K562 (cell line): Measurements from ENCODE around the gene CLCNKA. TPM values are rescaled to one million over a fixed set of nuclear protein-coding genes. Genes with fewer than 3 reads are reported as not detected.
A peak's percentile ranks its signal among the peaks of the same experiment; 100 is the strongest.

Experiments
- BCL6 ChIP-seq: fragments of 250-450 bp; sonication (Bioruptor Pico); IDR thresholded peaks from 2 replicates; pipeline ENCODE4 v1.4.0; 2020
- CREB3L1 ChIP-seq: fragments of 450-650 bp; IDR thresholded peaks from 2 replicates; pipeline ENCODE4 v1.6.1; 2014; ENCODE audit warnings: low read depth, mild to moderate bottlenecking, moderate library complexity, borderline replicate concordance
- CREM ChIP-seq: IDR thresholded peaks from 2 replicates; pipeline ENCODE4 v1.6.1; 2014; ENCODE audit warnings: antibody characterized with exemption, low read depth
- GABPB1 ChIP-seq: sonication (generic); formaldehyde crosslinking; IDR thresholded peaks from 2 replicates; pipeline ENCODE4 v1.8.0; 2022; ENCODE audit warnings: mild to moderate bottlenecking, missing genetic modification reagents
- MYC ChIP-seq, 2 experiments: fragments of 250-450 bp in 1 of 2; sonication (Bioruptor Pico) in 1 of 2; IDR thresholded peaks; 2 replicates each; pipeline versions ENCODE4 v1.5.1 to v1.6.1; 2012 to 2021; ENCODE audit warnings: low read depth in 2 of 2, borderline replicate concordance in 1 of 2, improper control_type of control experiment in 1 of 2, low read length in 1 of 2, mild to moderate bottlenecking in 1 of 2, moderate library complexity in 1 of 2
- NRF1 ChIP-seq, 2 experiments: fragments of 450-650 bp; IDR thresholded peaks in 1 of 2; conservative IDR thresholded peaks in 1 of 2; 2 replicates each; pipeline ENCODE4 v1.6.1; 2014; ENCODE audit warnings: mild to moderate bottlenecking in 2 of 2
- PKNOX1 ChIP-seq: fragments of 450-650 bp; IDR thresholded peaks from 2 replicates; pipeline ENCODE4 v1.6.1; 2016
- PPARD ChIP-seq: fragments of 250-450 bp; sonication (Bioruptor Pico); IDR thresholded peaks from 2 replicates; pipeline ENCODE4 v1.8.0; 2022; ENCODE audit warnings: inconsistent platforms, mild to moderate bottlenecking, moderate library complexity
- RAD51 ChIP-seq: fragments of 450-650 bp; IDR thresholded peaks from 2 replicates; pipeline ENCODE4 v1.7.1; 2016; ENCODE audit warnings: low read depth, mild to moderate bottlenecking, borderline replicate concordance
- RBBP5 ChIP-seq: fragments of 200-600 bp; sonication (generic); IDR thresholded peaks from 2 replicates; pipeline ENCODE4 v1.6.1; 2012; ENCODE audit warnings: borderline replicate concordance, mild to moderate bottlenecking, low read length, control low read depth, inconsistent platforms; ENCODE audit not compliant: insufficient read depth, poor library complexity, severe bottlenecking
- SIRT6 ChIP-seq: IDR thresholded peaks from one replicate; pipeline ENCODE4 v1.6.1; 2012; ENCODE audit warnings: low read depth, mild to moderate bottlenecking, control low read depth, inconsistent platforms, low read length, moderate library complexity
- SOX6 ChIP-seq: fragments of 450-650 bp; IDR thresholded peaks from 2 replicates; pipeline ENCODE4 v1.6.1; 2014; ENCODE audit warnings: mild to moderate bottlenecking
- TBL1XR1 ChIP-seq, 2 experiments: IDR thresholded peaks; 2 replicates each; pipeline ENCODE4 v1.6.1; 2012; ENCODE audit warnings: improper control_type of control experiment in 2 of 2, low read length in 2 of 2, mild to moderate bottlenecking in 1 of 2
- TRIM28 ChIP-seq: fragments of 450-650 bp; IDR thresholded peaks from 2 replicates; pipeline ENCODE4 v1.6.1; 2017
- XRCC4 ChIP-seq: IDR thresholded peaks from one replicate; pipeline ENCODE4 v1.6.1; 2011; ENCODE audit not compliant: insufficient read depth, insufficient read length; ENCODE audit errors: extremely low read depth
- XRCC5 ChIP-seq: fragments of 200-400 bp; formaldehyde crosslinking; IDR thresholded peaks from 2 replicates; pipeline ENCODE4 v1.6.1; 2017; ENCODE audit warnings: low read depth, mild to moderate bottlenecking, low read length
- ZNF274 ChIP-seq: IDR thresholded peaks from 2 replicates; pipeline ENCODE4 v1.6.1; 2011; ENCODE audit warnings: low read depth, mild to moderate bottlenecking, low read length, moderate library complexity, borderline replicate concordance
- ZNF408 ChIP-seq: fragments of 250-450 bp; sonication (Bioruptor Pico); IDR thresholded peaks from 2 replicates; pipeline ENCODE4 v1.4.0; 2020; ENCODE audit warnings: low read depth, mild to moderate bottlenecking, moderate library complexity
- ZNF584 ChIP-seq: fragments of 200-800 bp; sonication (Bioruptor generic); IDR thresholded peaks from 2 replicates; pipeline ENCODE4 v1.6.1; 2016; ENCODE audit warnings: low read depth, mild to moderate bottlenecking, missing genetic modification characterization, missing compliant biosample characterization
- polyA plus RNA-seq, 8 experiments: library from polyadenylated mRNA; depleted of rRNA in 4 of 8; stranded (reverse) in 5 of 8; unstranded in 3 of 8; fragments of >200 nt; fragmentation: Nextera tagmentation in 2 of 8; fragmentation: Illumina TruSeq in 1 of 8; extraction: Ambion mirVana in 2 of 8; extraction: Trizol in 1 of 8; gene quantifications; 2 replicates each; pipeline versions ENCODE4 v1.2.1 to v1.2.3, GENCODE V29; 2011 to 2014; ENCODE audit warnings: inconsistent platforms in 1 of 8, missing spikeins in 1 of 8
- total RNA-seq, 7 experiments: library from RNA; depleted of rRNA in 6 of 7; stranded (reverse); fragments of >200 nt in 6 of 7; fragmentation: Illumina TruSeq in 2 of 7; extraction: Trizol in 2 of 7; gene quantifications; 2 replicates each; pipeline versions ENCODE4 v1.2.1 to v1.2.3, GENCODE V29; 2011 to 2021; ENCODE audit warnings: low replicate concordance in 1 of 7
- TF ChIP-seq, protein P1 (sequence below): fragments of 450-650 bp; IDR thresholded peaks from 2 replicates; pipeline ENCODE4 v1.6.1; 2016; ENCODE audit warnings: borderline replicate concordance
- TF ChIP-seq, protein P2 (sequence below): IDR thresholded peaks from 2 replicates; pipeline ENCODE4 v1.6.1; 2012; ENCODE audit warnings: low read depth, low read length, improper control_type of control experiment, borderline replicate concordance

The CLCNKA gene
- total and polyA plus RNA-seq, 9 of the 15 experiments (the other 6 are each of a cell fraction or from before 2014, with no cell fraction given): 0.03 to 0.37 (median 0.10) TPM; not detected in 3

DNA sequence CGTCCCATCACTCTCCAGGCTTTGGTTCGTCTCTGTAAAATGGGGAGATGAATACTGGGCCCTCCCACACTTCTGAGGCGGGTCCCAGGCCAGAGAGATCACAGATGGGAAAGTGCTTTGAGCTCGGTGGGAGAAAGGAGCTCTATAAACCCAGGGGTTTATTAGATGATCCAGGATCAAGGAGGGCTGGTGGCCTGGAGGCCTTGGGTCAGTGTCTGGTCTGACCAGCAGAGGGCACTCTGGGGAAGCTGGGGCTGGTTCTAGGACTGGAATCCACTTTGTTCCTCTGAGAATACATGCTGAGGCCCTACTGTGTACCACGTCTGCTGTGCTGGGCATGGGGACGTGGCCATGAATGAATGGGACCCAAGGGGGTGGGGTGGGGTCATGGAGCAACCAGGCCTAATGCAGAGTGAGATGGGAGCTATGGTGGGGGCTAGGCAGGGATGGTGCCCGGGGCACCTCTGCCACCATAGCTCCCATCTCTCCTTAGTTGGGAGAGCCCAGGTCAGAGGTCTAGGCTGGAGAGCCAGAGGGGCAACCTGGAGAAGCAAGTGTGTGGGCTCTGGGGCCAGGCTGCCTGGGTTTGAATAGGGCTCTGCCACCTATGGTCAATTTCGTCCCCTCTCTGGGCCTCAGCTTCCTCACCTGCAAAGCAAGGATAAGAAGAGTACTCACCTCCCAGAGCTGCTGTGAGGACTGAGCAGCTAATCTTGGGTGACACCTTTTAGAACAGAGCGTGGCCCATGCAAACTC lies 60.6 kb downstream of the CLCNKA start (continued):
- TF ChIP-seq, protein P1, sequence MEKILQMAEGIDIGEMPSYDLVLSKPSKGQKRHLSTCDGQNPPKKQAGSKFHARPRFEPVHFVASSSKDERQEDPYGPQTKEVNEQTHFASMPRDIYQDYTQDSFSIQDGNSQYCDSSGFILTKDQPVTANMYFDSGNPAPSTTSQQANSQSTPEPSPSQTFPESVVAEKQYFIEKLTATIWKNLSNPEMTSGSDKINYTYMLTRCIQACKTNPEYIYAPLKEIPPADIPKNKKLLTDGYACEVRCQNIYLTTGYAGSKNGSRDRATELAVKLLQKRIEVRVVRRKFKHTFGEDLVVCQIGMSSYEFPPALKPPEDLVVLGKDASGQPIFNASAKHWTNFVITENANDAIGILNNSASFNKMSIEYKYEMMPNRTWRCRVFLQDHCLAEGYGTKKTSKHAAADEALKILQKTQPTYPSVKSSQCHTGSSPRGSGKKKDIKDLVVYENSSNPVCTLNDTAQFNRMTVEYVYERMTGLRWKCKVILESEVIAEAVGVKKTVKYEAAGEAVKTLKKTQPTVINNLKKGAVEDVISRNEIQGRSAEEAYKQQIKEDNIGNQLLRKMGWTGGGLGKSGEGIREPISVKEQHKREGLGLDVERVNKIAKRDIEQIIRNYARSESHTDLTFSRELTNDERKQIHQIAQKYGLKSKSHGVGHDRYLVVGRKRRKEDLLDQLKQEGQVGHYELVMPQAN: no peak
- TF ChIP-seq NRF1 (conservative IDR thresholded peaks at IDR 0.05 in 1 of 2, IDR thresholded peaks at IDR 0.05 in 1 of 2) (no peak), GABPB1 (no peak; the same call in 1 of the 2 replicates), XRCC5 (peak; percentile 67; the same call in 1 of the 2 replicates), ZNF274 (no peak), XRCC4 (no peak), SOX6 (no peak), CREM (no peak), RAD51 (no peak), TBL1XR1 (IDR thresholded peaks at IDR 0.05; ENCODE audit: low read length in 2 of 2) (peak in 1 of 2 experiments; percentile 48; a peak in 1 of 4 replicates), SIRT6 (no peak), RBBP5 (no peak), TRIM28 (no peak), PPARD (CRISPR knock-in tag) (no peak), PKNOX1 (no peak), ZNF408 (CRISPR knock-in tag) (no peak), CREB3L1 (no peak), ZNF584 (CRISPR knock-in tag) (no peak), BCL6 (no peak), MYC (IDR thresholded peaks at IDR 0.05; ENCODE audit: low read depth, low read length) (no peak), MYC (CRISPR knock-in tag; IDR thresholded peaks at IDR 0.05; ENCODE audit: borderline replicate concordance, low read depth) (no peak)
- TF ChIP-seq, protein P2, sequence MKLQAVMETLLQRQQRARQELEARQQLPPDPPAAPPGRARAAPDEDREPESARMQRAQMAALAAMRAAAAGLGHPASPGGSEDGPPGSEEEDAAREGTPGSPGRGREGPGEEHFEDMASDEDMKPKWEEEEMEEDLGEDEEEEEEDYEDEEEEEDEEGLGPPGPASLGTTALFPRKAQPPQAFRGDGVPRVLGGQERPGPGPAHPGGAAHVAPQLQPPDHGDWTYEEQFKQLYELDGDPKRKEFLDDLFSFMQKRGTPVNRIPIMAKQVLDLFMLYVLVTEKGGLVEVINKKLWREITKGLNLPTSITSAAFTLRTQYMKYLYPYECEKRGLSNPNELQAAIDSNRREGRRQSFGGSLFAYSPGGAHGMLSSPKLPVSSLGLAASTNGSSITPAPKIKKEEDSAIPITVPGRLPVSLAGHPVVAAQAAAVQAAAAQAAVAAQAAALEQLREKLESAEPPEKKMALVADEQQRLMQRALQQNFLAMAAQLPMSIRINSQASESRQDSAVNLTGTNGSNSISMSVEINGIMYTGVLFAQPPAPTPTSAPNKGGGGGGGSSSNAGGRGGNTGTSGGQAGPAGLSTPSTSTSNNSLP: no peak
